Spleen (tissue), 11 donors: ENCODE measurements around the gene CCDC124. TPM values are rescaled to one million over a fixed set of nuclear protein-coding genes. Genes with fewer than 3 reads are reported as not detected.

Experiments
- DNase-seq: peaks from one replicate; pipeline ENCODE4 v3.0.0-alpha.2; 2020
- H3K27ac ChIP-seq, 8 donors: fragments of 200-600 bp; sonication (generic) in 7 of 8; 1 replicate in 4 of 8; 2 replicates in 4 of 8; pipeline versions ENCODE4 v1.5.0 to v1.8.0; 2016 to 2021; ENCODE audit warnings: inconsistent platforms in 4 of 8, mild to moderate bottlenecking in 4 of 8, moderate library complexity in 1 of 8
- H3K27me3 ChIP-seq, 7 donors: fragments of 200-600 bp; sonication (generic) in 6 of 7; replicated peaks in 1 of 7; 1 replicate in 4 of 7; 2 replicates in 3 of 7; pipeline versions ENCODE4 v1.5.0 to v1.8.0; 2016 to 2021; ENCODE audit warnings: inconsistent platforms in 3 of 7, mild to moderate bottlenecking in 1 of 7
- H3K36me3 ChIP-seq, 6 donors: fragments of 200-600 bp; sonication (generic) in 5 of 6; 1 replicate in 4 of 6; 2 replicates in 2 of 6; pipeline versions ENCODE4 v1.5.0 to v1.8.0; 2016 to 2021; ENCODE audit warnings: inconsistent platforms in 2 of 6
- H3K4me1 ChIP-seq, 6 donors: fragments of 200-600 bp; sonication (generic) in 5 of 6; 1 replicate in 3 of 6; 2 replicates in 3 of 6; pipeline versions ENCODE4 v1.5.0 to v1.8.0; 2016 to 2021; ENCODE audit warnings: inconsistent platforms in 3 of 6
- H3K4me3 ChIP-seq, 8 donors: fragments of 200-600 bp; sonication (generic) in 7 of 8; 1 replicate in 4 of 8; 2 replicates in 4 of 8; pipeline versions ENCODE4 v1.5.0 to v1.8.0; 2016 to 2021; ENCODE audit warnings: inconsistent platforms in 4 of 8, mild to moderate bottlenecking in 4 of 8, moderate library complexity in 2 of 8
- H3K9me3 ChIP-seq, 8 donors: fragments of 200-600 bp; sonication (generic) in 7 of 8; 1 replicate in 4 of 8; 2 replicates in 4 of 8; pipeline versions ENCODE4 v1.5.0 to v1.8.0; 2016 to 2021; ENCODE audit warnings: inconsistent platforms in 4 of 8
- CTCF ChIP-seq, 11 experiments: fragments of 200-600 bp in 7 of 11; fragments of 450-650 bp in 4 of 11; sonication (generic) in 4 of 11; IDR thresholded peaks in 8 of 11; conservative IDR thresholded peaks in 3 of 11; 1 replicate in 7 of 11; 2 replicates in 4 of 11; pipeline versions ENCODE4 v1.4.0 to v1.8.0; 2016 to 2021; ENCODE audit warnings: antibody characterized with exemption in 11 of 11, inconsistent platforms in 4 of 11, mild to moderate bottlenecking in 1 of 11
- POLR2A ChIP-seq, 3 donors: fragments of 450-650 bp; IDR thresholded peaks; one replicate each; pipeline ENCODE4 v1.5.1; 2017; ENCODE audit warnings: antibody characterized with exemption in 3 of 3, mild to moderate bottlenecking in 1 of 3
- POLR2AphosphoS5 ChIP-seq, 3 donors: sonication (generic); formaldehyde crosslinking; IDR thresholded peaks; one replicate each; pipeline ENCODE4 v1.5.1; 2017; ENCODE audit warnings: antibody characterized with exemption in 3 of 3
- WGBS, 5 donors: extraction: QIAGEN DNeasy Blood & Tissue Kit in 3 of 5; methylation state at CpG; one replicate each; pipeline versions ENCODE4 v1.1.5 to v1.1.7; 2013 to 2018; 5-methylcytosine and 5-hydroxymethylcytosine counted together
- intact Hi-C: fragments of 100-400 bp; cut with DNase I; formaldehyde crosslinking; loops from one replicate; pipeline ENCODE4 v1.15.0; 2023; ENCODE audit warnings: low total_unique reads
- polyA plus RNA-seq, 3 donors: library from polyadenylated mRNA; stranded (reverse); fragments of 200-250 nt; gene quantifications; one replicate each; pipeline ENCODE4 v1.2.1, GENCODE V29; 2013
- total RNA-seq, 7 donors: library from RNA; depleted of rRNA in 3 of 7; stranded (reverse); fragments of >200 nt in 3 of 7; fragmentation: NEBNext Ultra II Directional in 4 of 7; extraction: Animal tissue kit (Norgen Biotek cat#: 25700) in 4 of 7; gene quantifications; one replicate each; pipeline versions ENCODE4 v1.1.0 to v1.2.1, GENCODE V29; 2016 to 2021
- donor health status: healthy with polysubstance abuse.
- donor health status: DM: no; HTN: no; CAD: no; lungs with moderate emphysema.
- donor health status: DM: no; HTN: no; CAD: no.
- donor health status: Bipolar disorder and iron deficiency.
- donor health status: healthy.
- donor health status: DM: no; HTN: no; CAD: no.
- donor health status: DM: yes; HTN: yes; CAD: no.

The CCDC124 gene
- total and polyA plus RNA-seq, 10 donors: 29.5 to 89.9 (median 43.0) TPM

DNA sequence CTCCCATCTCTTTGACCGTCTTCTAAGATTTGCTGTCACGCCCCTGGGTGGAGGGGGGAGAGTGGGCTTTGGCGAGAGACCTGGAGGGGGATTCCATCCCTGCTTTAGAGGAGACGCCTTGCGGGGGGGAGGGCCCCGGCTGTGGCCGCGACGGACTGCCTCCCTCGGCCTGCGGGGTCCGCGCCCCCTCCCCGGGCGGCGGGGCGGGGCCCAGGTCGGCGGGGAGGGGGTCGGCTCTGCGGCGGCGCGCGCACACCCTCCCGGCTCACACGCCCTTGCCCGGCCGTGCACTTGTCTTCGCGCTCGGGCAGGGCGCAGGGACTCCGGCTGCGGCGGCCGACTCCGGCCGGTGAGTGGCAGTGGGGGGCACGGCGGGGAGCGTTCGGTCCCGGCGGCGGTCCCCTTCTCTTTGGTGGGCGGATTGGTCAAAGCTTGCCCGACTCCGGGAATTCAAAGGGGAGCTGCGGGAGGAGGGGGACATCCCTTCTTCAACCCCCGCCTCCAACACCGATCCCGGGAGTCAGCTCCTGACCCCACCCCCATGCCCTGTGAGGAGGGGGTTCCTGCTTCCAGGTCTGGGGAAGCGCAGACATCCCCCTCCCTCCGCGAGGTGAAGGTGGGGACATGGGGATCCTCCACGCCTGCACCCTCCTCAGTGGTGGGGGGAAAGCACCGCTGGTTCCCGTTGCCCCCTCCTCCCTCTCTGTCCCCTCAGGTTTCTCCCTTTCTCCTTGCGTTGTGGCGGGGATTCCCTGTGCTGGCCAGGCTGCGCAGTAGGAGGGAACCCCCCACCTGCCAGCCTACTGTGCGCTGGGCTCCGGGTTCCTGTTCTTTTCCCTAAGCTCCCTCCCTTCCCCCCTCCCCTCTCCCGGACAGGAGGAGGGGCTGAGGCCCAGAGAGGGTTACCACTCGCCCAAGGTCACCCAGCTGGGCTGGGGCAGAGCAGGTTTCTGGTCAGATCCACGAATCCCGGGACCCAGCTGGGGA is 19.5 kb downstream of the CCDC124 start:
- DNase-seq: no peak
- Histone ChIP-seq H3K27me3 (peaks cover 27 to 90% (median 76%) of the 10 kb centered on the region in 7 donors), H3K27ac (no peak overlapping the region), H3K4me1 (peaks cover 35 to 61% (median 54%) of the 10 kb centered on the region in 6 donors), H3K9me3 (no peaks in the 10 kb centered on the region), H3K36me3 (no peaks in the 10 kb centered on the region), H3K4me3 (peak overlapping the region in 2 of 8 donors; percentile 3 to 90)
- 1 to 2% (median 1%) methylated on average over 19 to 66 of the region's 68 CpGs for WGBS, 5 donors
- TF ChIP-seq POLR2A (IDR thresholded peaks at IDR 0.05) (no peak), POLR2AphosphoS5 (IDR thresholded peaks at IDR 0.05) (no peak), CTCF (IDR thresholded peaks at IDR 0.05 in 8 of 11, conservative IDR thresholded peaks at IDR 0.05 in 3 of 11) (no peak)
- intact Hi-C loops: no loop called here

GRCh38 chr19:17953316-17953801 is 20.5 kb downstream of the CCDC124 start:
- TF ChIP-seq POLR2A (IDR thresholded peaks at IDR 0.05) (no peak), CTCF (IDR thresholded peaks at IDR 0.05 in 8 of 11, conservative IDR thresholded peaks at IDR 0.05 in 3 of 11) (no peak), POLR2AphosphoS5 (IDR thresholded peaks at IDR 0.05) (no peak)
- no peaks in the 10 kb centered on the region for H3K36me3 ChIP-seq
- intact Hi-C loops: no loop called here
- peaks cover 32 to 51% (median 47%) of the 10 kb centered on the region in 6 donors for H3K4me1 ChIP-seq
- H3K4me3 ChIP-seq: no peak overlapping the region
- 44 to 71% (median 60%) methylated on average over 7 of the region's 7 CpGs for whole genome bisulfite sequencing, 5 donors
- H3K27me3 ChIP-seq: peaks cover 27 to 97% (median 76%) of the 10 kb centered on the region in 7 donors
- H3K27ac ChIP-seq: no peak overlapping the region
- no peak for DNase-seq
- H3K9me3 ChIP-seq: no peaks in the 10 kb centered on the region

DNA sequence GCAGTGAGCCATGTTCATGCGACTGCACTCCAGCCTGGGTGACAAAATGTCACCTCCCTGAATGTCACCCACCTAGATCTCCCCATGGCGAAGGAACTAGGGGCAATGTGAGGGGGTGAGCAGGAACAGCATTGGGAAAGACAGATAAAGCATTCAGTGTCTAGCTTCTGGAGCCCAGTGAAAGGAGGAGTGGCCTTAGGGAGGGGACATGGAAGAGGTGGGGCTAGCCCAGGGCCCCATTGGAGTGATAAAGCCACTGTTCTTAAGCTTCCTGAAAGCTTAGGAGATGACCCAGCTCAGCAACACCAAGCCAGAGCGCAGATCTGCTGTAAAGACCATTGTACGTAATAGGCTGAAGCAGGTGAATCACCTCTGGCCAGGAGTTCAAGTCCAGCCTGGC is 21.1 kb downstream of the CCDC124 start:
- H3K9me3 ChIP-seq: no peaks in the 10 kb centered on the region
- peaks cover 28 to 46% (median 42%) of the 10 kb centered on the region in 6 donors for H3K4me1 ChIP-seq
- intact Hi-C loops: no loop called here
- no peak for DNase-seq
- no peaks in the 10 kb centered on the region for H3K36me3 ChIP-seq
- TF ChIP-seq CTCF (IDR thresholded peaks at IDR 0.05 in 8 of 11, conservative IDR thresholded peaks at IDR 0.05 in 3 of 11): no peak
- TF ChIP-seq POLR2A (IDR thresholded peaks at IDR 0.05): no peak
- TF ChIP-seq POLR2AphosphoS5 (IDR thresholded peaks at IDR 0.05): no peak
- H3K27ac ChIP-seq: no peak overlapping the region
- H3K27me3 ChIP-seq: peaks cover 27 to 97% (median 73%) of the 10 kb centered on the region in 7 donors
- H3K4me3 ChIP-seq: no peak overlapping the region
- WGBS, 5 donors: 62 to 85% (median 79%) methylated on average over 4 of the region's 4 CpGs

DNA sequence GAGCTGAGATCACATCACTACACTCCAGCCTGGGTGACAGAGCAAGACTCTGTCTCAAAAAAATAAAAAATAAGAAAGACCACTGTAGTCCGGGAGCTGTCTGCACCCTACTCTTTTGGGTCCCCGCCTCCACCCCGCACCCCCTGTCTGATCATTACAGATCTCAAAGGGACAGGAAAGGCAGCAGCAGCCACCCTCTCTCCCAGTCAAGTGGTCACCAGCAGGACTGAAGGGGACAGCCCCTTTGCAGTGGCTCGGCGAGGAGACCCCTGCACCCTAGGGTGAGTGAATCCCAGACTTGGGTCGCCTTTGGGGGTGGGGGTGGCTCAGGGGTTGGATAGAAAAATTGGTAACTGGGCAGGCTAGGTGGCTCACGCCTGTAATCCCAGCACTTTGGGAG is 21.6 kb downstream of the CCDC124 start:
- DNase-seq: no peak
- H3K4me1 ChIP-seq: peaks cover 24 to 41% (median 36%) of the 10 kb centered on the region in 6 donors
- H3K27ac ChIP-seq: no peak overlapping the region
- TF ChIP-seq POLR2A (IDR thresholded peaks at IDR 0.05) (no peak), CTCF (IDR thresholded peaks at IDR 0.05 in 8 of 11, conservative IDR thresholded peaks at IDR 0.05 in 3 of 11) (no peak), POLR2AphosphoS5 (IDR thresholded peaks at IDR 0.05) (no peak)
- no peak overlapping the region for H3K4me3 ChIP-seq
- H3K36me3 ChIP-seq: no peaks in the 10 kb centered on the region
- H3K9me3 ChIP-seq: no peaks in the 10 kb centered on the region
- intact Hi-C loops: no loop called here
- 79 to 92% (median 84%) methylated on average over 7 of the region's 7 CpGs for WGBS, 5 donors
- peaks cover 27 to 96% (median 68%) of the 10 kb centered on the region in 7 donors for H3K27me3 ChIP-seq
